LHCN-M2 (cell line): ENCODE results near the gene FCRL1. TPM values are rescaled to one million over a fixed set of nuclear protein-coding genes. Genes with fewer than 3 reads are reported as not detected.

Experiments used
- DNase-seq: peaks from one replicate; pipeline ENCODE4 v3.0.0-alpha.2; 2012; ENCODE audit warnings: low read depth
- total RNA-seq: library from RNA; depleted of rRNA; stranded (reverse); fragments of >200 nt; gene quantifications from 2 replicates; pipeline ENCODE4 v1.2.3, GENCODE V29; 2014

Gene FCRL1
- total RNA-seq, 1 experiment from 2014 or later: not detected

GRCh38 chr1:157803851-157804250, 16.1 kb downstream of the FCRL1 start:
- no peak for DNase-seq

DNA sequence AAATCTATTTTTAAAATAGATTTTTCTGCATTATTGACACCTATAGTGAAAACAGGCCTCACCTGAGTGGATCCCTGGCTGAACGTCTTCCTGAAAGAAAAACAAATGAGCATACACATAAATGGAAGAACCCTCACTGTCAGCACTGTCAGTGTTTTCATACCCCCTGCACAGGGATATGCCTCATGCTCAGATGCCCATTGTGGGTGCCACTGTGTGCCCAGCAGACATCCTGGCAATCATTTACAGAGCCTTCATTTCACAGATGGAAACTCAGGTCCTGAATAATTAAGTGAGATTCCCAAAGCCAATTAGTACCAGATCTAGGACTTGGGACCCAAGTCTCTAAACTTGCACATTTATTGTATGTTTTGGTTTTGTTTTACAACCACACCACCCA, 19.9 kb downstream of the FCRL1 start:
- no peak for DNase-seq

DNA sequence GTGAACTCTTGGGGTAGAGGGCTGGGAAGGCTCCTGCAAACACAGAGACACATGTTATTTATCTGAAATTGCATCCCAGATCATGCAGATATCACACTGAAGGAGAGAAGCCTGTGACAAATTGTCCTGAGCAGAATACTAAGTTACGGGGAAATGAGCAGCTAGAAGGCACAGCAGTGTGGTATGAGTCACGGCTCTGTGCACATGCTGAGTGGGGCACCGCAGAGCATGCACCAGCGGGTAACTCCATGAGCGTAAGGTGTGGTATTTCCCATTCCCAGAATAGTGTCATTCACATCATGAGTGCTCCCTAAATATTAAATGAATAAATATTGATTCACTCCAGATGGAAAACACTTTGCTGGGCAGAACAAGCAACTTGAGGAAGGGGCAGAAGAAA, 21.7 kb downstream of the FCRL1 start:
- DNase-seq: no peak

DNA sequence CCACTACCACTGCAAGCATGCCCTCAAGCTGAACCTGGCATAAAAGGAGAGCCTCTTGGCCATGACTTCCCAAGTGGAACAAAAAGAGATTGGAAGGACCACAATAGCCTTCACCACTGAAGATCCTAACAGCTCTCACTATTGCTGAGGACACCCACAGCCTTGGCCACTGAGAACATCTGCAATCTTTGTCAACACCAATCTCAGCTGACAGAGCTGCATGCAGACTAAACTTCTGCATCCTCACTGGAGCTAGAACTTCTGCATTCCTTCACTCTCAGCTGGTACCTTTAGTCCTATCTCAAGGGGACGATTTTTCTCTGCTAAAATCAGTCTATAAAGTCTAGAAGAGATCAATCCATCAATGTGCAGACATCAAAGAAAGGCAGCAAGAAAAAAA, 34.7 kb downstream of the FCRL1 start:
- no peak for DNase-seq

DNA sequence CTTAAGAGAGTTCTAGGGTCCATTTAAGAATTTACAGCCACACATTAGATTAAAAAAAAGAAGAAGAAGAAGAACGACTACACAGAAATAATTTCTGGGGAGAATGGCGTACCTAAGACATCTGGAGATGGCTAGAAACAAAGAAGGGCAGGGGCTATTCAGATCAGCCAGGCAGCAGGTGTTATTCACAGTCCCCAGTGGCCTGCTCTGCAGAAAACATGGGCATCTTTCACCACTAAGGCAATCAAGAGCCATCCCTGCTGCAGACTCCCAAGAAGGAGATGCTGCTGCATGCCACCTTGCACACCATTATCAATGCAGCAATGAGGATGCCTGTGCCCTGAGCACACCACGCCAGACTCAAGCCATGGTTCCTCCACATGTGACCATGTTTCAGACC, 35.1 kb downstream of the FCRL1 start:
- no peak for DNase-seq

DNA sequence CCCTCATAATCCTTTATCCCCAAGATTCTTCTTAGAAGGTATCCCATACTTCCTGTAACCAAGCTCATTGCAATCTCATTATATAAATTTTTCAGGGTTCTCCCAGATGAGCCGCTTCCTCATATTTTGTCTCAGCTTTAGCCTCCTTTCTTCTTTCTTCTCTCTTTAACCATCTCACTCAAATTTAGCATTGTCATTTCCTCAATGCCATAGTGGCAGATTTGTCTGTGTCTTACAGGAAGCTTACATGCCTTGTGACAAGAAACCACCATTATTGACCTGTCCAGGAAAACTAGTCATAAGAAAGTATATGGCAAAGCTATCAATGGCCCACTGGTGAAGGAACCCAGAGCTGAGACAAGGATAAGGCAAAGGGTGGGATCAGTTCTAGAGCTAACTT, 37.0 kb downstream of the FCRL1 start:
- no peak for DNase-seq

- no peak for DNase-seq
These were observed 38.9 kb downstream of the FCRL1 start for GRCh38 chr1:157781048-157781447.

- DNase-seq: no peak
These were observed 42.9 kb downstream of the FCRL1 start, which contains the start of gene FCRL2 for GRCh38 chr1:157776971-157777391. TSS of gene FCRL2 (minus strand) at chr1:157777132. CDS start at chr1:157777073, 59 bp downstream.

- no peak for DNase-seq
These were observed 44.6 kb downstream of the FCRL1 start for GRCh38 chr1:157775101-157775870.

DNA sequence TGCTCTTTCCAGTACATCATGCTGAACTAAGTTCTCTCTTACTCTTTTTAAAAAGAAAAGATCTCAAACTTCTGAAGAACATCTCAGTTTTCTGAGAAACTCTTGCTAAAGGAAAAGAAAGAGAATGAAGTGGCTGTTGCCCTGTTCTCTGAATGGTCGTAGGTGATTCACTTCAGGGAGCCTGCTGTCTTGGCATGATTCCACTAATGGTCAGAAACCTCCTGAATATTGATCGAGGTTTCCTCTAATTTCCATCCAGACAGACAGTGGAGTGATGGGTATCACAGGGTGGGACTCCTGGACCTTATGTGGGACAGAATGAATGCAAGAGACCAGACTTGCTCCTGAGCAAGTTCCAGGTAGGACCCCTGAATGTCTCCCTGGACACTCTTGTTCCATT, 45.5 kb downstream of the FCRL1 start:
- no peak for DNase-seq

DNA sequence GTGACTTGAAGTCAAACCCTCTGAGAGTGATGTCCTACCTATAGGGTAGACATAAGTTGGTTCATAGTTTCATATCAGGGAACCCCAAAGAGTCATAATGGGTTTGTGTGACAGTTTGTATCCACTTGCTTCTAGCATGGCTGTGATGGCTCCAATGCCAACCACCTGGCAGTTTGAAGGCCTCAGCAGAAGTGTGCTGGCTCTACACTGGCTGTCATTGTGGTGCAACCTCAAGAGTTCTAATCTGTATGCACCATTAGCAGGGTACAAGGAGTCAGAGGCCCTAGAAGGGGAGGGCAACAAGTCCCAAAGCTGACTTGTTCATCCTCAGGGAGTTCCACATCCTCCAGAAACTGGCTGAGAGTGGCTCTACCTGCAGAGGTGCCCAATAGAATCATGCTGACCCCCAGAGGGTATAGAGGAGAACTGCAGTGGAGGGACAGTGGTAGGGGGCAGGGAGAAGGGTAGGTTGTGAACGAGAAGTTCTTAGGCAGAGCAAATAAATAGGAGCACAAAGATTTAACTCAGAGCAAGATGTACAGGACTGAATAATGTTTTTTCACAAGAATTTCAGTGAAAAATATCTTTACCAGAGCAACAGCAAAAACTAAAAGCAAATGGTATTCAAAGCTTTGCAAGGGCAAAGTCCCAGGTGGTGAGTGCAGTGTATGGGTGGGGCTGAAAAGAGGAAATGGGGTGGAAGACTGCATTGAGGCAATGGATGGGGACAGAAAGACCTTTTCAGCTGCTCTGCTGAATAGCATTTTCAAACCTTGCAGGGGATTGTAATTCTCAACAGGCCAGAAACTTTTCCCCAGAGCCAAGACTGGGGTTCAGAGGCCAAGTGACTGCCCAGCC, 46.2 kb downstream of the FCRL1 start:
- no peak for DNase-seq

GRCh38 chr1:157771661-157772425, 48.1 kb downstream of the FCRL1 start:
- DNase-seq: no peak

DNA sequence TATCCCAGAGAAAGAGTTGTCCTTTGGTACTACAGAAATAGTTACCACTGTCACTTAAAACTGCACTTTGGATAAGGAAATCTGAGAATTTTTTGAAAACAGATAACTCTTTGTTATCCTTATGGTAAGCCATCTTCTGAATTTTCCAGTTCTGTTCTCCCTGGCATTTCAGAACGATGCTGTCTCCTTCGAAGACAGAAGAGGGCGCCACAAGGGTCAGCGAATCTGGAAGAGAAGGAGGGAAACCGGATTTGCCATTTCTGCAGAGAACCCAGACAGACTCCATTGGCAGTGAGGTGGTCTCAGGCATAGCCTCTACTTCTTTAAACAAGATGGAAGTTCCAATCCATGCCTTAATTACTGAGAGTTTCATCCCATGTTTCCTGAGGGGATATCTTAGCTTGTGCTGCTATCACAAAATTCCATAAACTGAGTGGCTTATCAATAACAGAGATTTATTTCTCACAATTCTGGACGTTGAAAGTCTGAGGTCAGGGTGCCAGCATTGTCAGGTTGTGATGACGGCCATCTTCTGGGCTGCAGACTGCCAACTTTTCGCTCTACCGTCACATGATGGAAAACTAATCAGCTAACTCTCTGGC, 49.4 kb downstream of the FCRL1 start:
- no peak for DNase-seq

GRCh38 chr1:157766792-157767191, 53.1 kb downstream of the FCRL1 start:
- no peak for DNase-seq

DNA sequence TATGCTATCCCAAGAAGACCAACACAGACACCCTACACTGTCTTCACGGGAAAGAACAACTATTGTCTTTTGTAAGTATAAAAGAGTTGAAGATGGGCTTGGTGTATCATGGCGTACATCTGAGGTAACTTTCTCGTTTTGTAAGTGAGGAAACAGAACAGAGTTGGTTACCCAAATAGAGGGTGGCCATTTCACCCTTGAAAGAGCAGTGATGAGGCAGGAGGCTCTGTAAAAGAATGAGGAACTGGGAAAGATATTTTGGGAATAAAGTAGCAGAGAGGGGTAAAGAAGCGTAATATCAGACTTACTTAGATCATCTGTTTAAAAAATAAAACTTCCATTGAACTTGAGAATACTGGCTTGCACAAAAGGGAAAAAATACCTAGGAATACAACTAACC, 61.9 kb downstream of the FCRL1 start:
- no peak for DNase-seq

DNA sequence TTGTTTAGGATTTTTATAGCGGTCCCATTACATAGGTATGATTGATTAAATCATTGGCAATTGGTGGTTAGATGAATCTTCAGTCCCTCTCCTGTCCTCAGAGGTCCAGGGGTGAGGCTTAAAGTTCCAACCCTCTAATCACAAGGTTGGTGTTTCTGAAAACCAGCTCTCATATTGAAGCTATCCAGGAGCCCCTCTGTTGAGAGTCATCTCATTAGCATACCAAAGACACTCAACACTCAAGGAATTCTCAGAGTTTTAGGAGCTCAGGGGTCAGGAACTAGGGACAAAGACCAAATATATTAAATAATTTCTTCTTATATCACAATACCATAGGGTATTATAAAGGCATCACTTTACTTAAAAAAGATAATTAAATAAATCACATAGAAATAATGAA, 66.3 kb downstream of the FCRL1 start:
- DNase-seq: no peak

- no peak for DNase-seq
These were observed 68.6 kb downstream of the FCRL1 start for GRCh38 chr1:157751283-157751682.

GRCh38 chr1:157748262-157748817, 71.6 kb downstream of the FCRL1 start:
- no peak for DNase-seq
